Left cardiac atrium (tissue), 4 donors: Measurements from ENCODE around the gene CRB1. TPM values are rescaled to one million over a fixed set of nuclear protein-coding genes. Genes with fewer than 3 reads are reported as not detected.

Experiments
- ATAC-seq, 2 donors: fragments of 200-7000 bp; cut with Tn5 transposase; one replicate each; pipeline ENCODE4 v1.9.1; 2020; ENCODE audit warnings: mild to moderate bottlenecking in 2 of 2, moderate library complexity in 2 of 2
- DNase-seq: peaks from one replicate; pipeline ENCODE4 v3.0.0-alpha.2; 2020
- intact Hi-C, 2 donors: fragments of 100-400 bp; cut with DNase I; formaldehyde crosslinking; loops; one replicate each; pipeline versions ENCODE4 v1.14.1 to v1.15.1; 2022 to 2023
- total RNA-seq, 2 donors: library from RNA; stranded (reverse); fragmentation: NEBNext Ultra II Directional; extraction: Animal tissue kit (Norgen Biotek cat#: 25700); gene quantifications; one replicate each; pipeline ENCODE4 v1.2.1, GENCODE V29; 2021
- donor health status: DM: no; HTN: yes; CAD: no.
- donor health status: DM: no; HTN: yes; CAD: no; lungs with severe emphysema.
- donor health status: DM: yes; HTN: yes; CAD: no.
- donor health status: Dilated cardiomyopathy.

Gene CRB1
- total RNA-seq, 2 donors from 2014 or later: 0.26 to 0.38 TPM

- no peak for ATAC-seq
- DNase-seq: no peak
- intact Hi-C loops: no loop called here
These were observed 170.1 kb downstream of the CRB1 start for GRCh38 chr1:197438010-197438790.

GRCh38 chr1:197439708-197440280, 171.7 kb downstream of the CRB1 start:
- no peak for ATAC-seq
- DNase-seq: no peak
- intact Hi-C loops: no loop called here

GRCh38 chr1:197440715-197441114, 172.7 kb downstream of the CRB1 start:
- intact Hi-C loops: no loop called here
- ATAC-seq (peak; percentile 47 to 85), DNase-seq (peak; percentile 21)

- peak; percentile 88 to 92 for ATAC-seq
- peak; percentile 81 for DNase-seq
- intact Hi-C loops: no loop called here
These were observed 174.0 kb downstream of the CRB1 start for GRCh38 chr1:197441999-197442414.

GRCh38 chr1:197444755-197445154, 176.7 kb downstream of the CRB1 start:
- DNase-seq: no peak
- intact Hi-C loops: no loop called here
- ATAC-seq: peak in 1 of 2 donors; percentile 6

- ATAC-seq (no peak), DNase-seq (no peak)
- intact Hi-C loops: no loop called here
These were observed 180.2 kb downstream of the CRB1 start for GRCh38 chr1:197448121-197448779.

- intact Hi-C loops: no loop called here
- ATAC-seq: no peak
- no peak for DNase-seq
These were observed 183.3 kb downstream of the CRB1 start for GRCh38 chr1:197451381-197451780.

GRCh38 chr1:197453376-197454058, 185.5 kb downstream of the CRB1 start:
- ATAC-seq: no peak
- intact Hi-C loops: no loop called here
- DNase-seq: no peak

GRCh38 chr1:197462539-197462938, 194.5 kb downstream of the CRB1 start:
- ATAC-seq (no peak), DNase-seq (no peak)
- intact Hi-C loops: no loop called here

- DNase-seq: no peak
- intact Hi-C loops: no loop called here
- ATAC-seq: peak in 1 of 2 donors; percentile 30
These were observed 195.1 kb downstream of the CRB1 start for GRCh38 chr1:197463142-197463541.

- ATAC-seq (peak; percentile 78 to 94), DNase-seq (no peak)
- intact Hi-C loops: no loop called here
These were observed 196.0 kb downstream of the CRB1 start for GRCh38 chr1:197464044-197464443.

GRCh38 chr1:197465528-197466327, 197.7 kb downstream of the CRB1 start:
- DNase-seq (no peak), ATAC-seq (no peak)
- intact Hi-C loops: no loop called here

GRCh38 chr1:197466813-197467212, 198.8 kb downstream of the CRB1 start:
- intact Hi-C loops: no loop called here
- no peak for ATAC-seq
- DNase-seq: no peak

GRCh38 chr1:197467881-197468280, 199.8 kb downstream of the CRB1 start:
- DNase-seq (no peak), ATAC-seq (no peak)
- intact Hi-C loops: no loop called here

- no peak for ATAC-seq
- DNase-seq: no peak
- intact Hi-C loops: no loop called here
These were observed 200.6 kb downstream of the CRB1 start for GRCh38 chr1:197468543-197469175.

- intact Hi-C loops: no loop called here
- no peak for DNase-seq
- ATAC-seq: no peak
These were observed 201.7 kb downstream of the CRB1 start for GRCh38 chr1:197469620-197470210.

- DNase-seq (no peak), ATAC-seq (no peak)
- intact Hi-C loops: no loop called here
These were observed 202.3 kb downstream of the CRB1 start for GRCh38 chr1:197470330-197470729.
